Natural killer cell treated with Interleukin-12 subunit alpha and Interleukin-12 subunit beta and Interleukin-15 and Interleukin-18, amount 100 ng/mL, for 72 hours (primary cell): ENCODE results near the gene SLC6A3. TPM values are rescaled to one million over a fixed set of nuclear protein-coding genes. Genes with fewer than 3 reads are reported as not detected.
A peak's percentile ranks its signal among the peaks of the same experiment; 100 is the strongest.
"Not testable (repeated sequence)": the region's sequence is repeated elsewhere in the genome, so short reads cannot be mapped to it uniquely, and the experiment has no call there.

ENCODE experiments used
- ATAC-seq, 2 donors: fragments of 150-1000 bp; cut with Tn5 transposase in 1 of 2; sonication (Bioruptor Pico), chemical (Tn5 transposase) in 1 of 2; 2 replicates each; pipeline ENCODE4 v1.10.0; 2021
- DNase-seq: peaks from one replicate; pipeline ENCODE4 v3.0.0; 2022; ENCODE audit warnings: low spot score
- H3K27ac Mint-ChIP-seq, 2 donors: 1 replicate in 1 of 2; 2 replicates in 1 of 2; pipeline ENCODE4 v1.8.0; 2022; ENCODE audit warnings: mixed read lengths in 2 of 2, mild to moderate bottlenecking in 1 of 2, moderate library complexity in 1 of 2
- H3K27me3 Mint-ChIP-seq, 2 donors: 1 replicate in 1 of 2; 2 replicates in 1 of 2; pipeline ENCODE4 v1.8.0; 2022; ENCODE audit warnings: mixed read lengths in 2 of 2
- H3K36me3 Mint-ChIP-seq: one replicate; pipeline ENCODE4 v1.8.0; 2022; ENCODE audit warnings: mixed read lengths
- H3K4me1 Mint-ChIP-seq, 2 donors: 1 replicate in 1 of 2; 2 replicates in 1 of 2; pipeline ENCODE4 v1.8.0; 2022; ENCODE audit warnings: low read depth in 2 of 2, mixed read lengths in 2 of 2, mild to moderate bottlenecking in 1 of 2
- H3K4me3 Mint-ChIP-seq: one replicate; pipeline ENCODE4 v1.8.0; 2022; ENCODE audit warnings: mixed read lengths
- H3K9me3 Mint-ChIP-seq: 2 replicates; pipeline ENCODE4 v1.8.0; 2022; ENCODE audit warnings: mixed read lengths
- total RNA-seq, 2 donors: library from RNA; stranded (reverse); gene quantifications; one replicate each; pipeline ENCODE4 v1.2.3, GENCODE V29; 2022

Gene SLC6A3
- total RNA-seq, 2 donors from 2014 or later, result not detected

DNA sequence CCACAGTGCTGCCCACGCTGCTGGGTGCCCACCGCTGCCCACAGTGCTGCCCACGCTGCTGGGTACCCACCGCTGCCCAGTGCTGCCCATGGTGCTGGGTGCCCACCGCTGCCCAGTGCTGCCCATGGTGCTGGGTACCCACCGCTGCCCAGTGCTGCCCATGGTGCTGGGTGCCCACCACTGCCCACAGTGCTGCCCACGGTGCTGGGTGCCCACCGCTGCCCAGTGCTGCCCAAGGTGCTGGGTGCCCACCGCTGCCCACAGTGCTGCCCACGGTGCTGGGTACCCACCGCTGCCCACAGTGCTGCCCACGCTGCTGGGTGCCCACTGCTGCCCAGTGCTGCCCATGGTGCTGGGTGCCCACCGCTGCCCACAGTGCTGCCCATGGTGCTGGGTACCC is 22.7 kb downstream of the SLC6A3 start:
- H3K27ac Mint-ChIP-seq, H3K9me3 Mint-ChIP-seq, H3K4me3 Mint-ChIP-seq, H3K4me1 Mint-ChIP-seq, DNase-seq, ATAC-seq: not testable (repeated sequence)
- Mint-ChIP-seq H3K36me3 (peaks cover 18% of the 10 kb centered on the region), H3K27me3 (peaks cover 9 to 15% of the 10 kb centered on the region in 2 donors)

DNA sequence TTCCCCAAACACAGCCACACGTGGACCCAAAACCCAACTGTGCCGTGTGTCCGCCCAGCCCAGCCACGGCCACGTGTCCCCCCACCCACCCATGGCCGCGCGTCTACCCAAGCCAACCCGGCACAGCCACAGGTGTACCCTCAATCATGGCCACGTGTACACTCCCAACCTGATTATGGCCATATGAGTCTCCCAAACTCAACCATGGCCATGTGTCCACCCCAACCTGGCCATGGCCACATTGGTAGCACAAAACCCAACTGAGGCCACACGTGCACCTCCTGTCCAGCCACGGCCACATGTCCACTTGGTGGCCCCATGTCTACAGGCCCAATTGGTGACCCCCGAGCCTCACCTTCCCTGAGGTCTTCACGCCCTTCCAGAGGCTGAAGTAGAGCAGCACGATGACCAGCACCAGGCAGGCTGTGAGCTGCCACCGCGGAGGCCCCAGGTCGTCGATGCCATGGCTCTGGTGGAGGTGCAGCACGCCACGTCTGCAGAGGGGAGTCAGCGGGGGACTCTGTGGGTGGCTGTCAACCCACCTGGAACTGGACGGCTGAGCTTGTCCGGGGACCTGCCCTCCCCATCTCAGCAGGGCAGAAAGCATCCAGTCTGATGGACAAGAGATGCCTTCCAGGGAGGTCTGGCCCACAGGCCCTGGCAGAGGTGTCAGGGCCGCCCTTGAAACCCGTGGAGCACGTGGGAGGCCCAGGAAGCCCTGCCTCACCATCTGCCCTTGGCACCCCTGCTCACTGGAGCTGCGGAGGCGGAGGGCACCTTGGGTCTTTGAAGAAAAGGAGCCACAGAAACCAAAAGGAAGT is 23.5 kb downstream of the SLC6A3 start:
- DNase-seq (peak; percentile 54), ATAC-seq (no peak)
- Mint-ChIP-seq H3K36me3 (peaks cover 12% of the 10 kb centered on the region), H3K27ac (no peak overlapping the region), H3K27me3 (peaks cover 9 to 15% of the 10 kb centered on the region in 2 donors), H3K9me3 (peaks cover 4% of the 10 kb centered on the region), H3K4me1 (no peaks in the 10 kb centered on the region), H3K4me3 (no peak overlapping the region)

DNA sequence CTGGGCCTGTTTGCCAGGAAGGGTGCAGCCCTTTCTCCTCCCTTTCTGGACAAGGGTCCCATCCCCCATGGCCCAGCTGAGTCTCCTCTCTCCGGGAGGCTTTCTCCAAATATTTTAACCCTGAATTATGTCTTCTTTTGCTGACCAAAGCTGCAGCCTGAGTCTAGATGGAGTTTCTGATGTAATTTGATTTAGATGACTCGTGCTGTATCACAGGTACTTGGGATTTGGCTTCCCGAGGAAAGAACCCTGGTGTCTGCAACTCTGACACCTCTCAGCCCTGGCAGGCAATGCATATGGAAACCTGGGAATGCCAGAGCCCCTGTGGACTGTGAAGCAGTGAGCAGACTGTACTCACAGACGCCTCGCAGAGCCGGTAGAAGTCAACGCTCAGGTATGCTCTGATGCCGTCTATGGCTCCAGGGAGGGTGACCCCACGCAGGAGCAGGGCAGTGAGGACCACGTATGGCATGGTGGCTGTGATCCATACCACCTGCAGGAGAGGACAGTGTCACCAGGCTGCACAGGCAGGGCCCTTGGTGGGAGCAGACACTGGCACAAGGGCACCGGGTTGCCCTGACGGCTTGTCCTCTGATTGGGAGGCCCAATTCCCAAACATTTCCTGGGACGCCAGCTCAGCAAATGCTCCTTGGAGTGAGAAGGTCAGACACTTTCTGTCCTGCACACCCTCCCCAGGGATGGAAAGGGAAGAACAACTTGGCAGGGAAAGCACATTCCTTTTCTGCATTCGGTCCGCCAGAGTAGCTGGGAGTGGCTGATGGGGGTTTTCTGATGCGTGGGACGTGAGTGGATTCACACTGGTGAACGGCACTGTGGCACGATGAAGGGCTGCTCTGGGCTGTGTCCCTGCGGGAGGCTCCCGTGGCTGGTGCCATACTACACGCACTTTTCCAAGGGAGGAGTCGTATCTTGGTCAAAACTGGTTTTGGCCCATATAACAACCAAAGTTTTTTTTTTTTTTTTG is 24.7 kb downstream of the SLC6A3 start:
- no peak overlapping the region for H3K27ac Mint-ChIP-seq
- H3K9me3 Mint-ChIP-seq, result peaks cover 4% of the 10 kb centered on the region
- no peak for ATAC-seq
- H3K36me3 Mint-ChIP-seq, result peaks cover 1% of the 10 kb centered on the region
- peak; percentile 38 for DNase-seq
- no peaks in the 10 kb centered on the region for H3K4me1 Mint-ChIP-seq
- H3K4me3 Mint-ChIP-seq, result no peak overlapping the region
- H3K27me3 Mint-ChIP-seq, result peaks cover 9 to 15% of the 10 kb centered on the region in 2 donors

DNA sequence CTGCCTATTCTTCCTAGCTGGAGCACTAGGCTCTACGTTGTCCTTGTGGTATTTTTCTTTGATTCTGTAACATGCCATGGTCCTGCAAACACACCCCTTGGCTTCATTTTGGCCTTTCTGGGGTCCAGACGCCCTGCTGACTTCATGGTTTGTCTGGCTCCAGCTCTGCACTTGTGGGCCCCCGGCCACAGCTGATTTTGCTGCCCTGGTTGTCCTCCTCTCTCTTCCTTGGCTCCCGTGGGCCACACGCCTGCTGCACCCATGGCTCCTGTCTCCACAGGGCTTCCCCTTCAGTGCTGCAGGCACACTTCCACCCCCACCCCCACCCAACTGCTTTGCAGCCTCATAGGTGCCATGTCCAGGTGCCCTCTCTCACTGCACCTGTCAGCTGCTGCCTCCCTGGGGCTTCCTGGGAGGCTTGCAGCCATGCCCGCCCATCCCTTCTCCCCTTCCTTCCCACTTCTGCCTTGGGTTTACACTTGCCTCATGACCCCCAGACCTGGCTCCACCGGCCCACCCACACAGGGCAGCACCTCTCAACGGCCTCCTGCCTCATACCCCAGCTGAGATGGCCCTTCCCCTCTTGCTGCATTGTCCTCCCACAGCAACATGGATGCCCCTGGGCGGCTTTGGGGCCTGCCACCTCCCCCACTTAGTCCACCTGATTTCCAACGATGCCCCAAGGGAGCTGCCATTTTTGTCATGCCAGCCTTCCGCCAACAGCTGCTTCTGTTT is 25.6 kb downstream of the SLC6A3 start:
- DNase-seq (peak; percentile 44), ATAC-seq (no peak)
- Mint-ChIP-seq H3K4me3 (no peak overlapping the region), H3K4me1 (no peaks in the 10 kb centered on the region), H3K27ac (no peak overlapping the region), H3K9me3 (peaks cover 4% of the 10 kb centered on the region), H3K36me3 (no peaks in the 10 kb centered on the region), H3K27me3 (peaks cover 8 to 15% of the 10 kb centered on the region in 2 donors)

DNA sequence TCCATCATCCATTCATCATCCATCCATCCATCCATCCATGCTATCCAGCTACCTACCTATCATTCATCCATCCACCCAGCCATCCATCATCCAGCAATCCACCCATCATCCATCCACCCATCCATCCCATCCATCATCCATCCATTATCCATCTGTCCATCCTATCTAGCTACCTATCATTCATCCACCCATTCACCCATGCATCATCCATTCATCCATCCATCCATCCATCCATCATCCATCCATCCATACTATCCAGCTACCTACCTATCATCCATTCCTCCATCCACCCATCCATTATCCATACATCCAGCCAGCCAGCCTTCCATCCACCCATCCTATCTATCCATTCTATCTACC is 26.3 kb downstream of the SLC6A3 start:
- peak; percentile 13 for DNase-seq
- H3K4me3 Mint-ChIP-seq, result no peak overlapping the region
- ATAC-seq, result no peak
- H3K27me3 Mint-ChIP-seq, result peaks cover 3 to 15% of the 10 kb centered on the region in 2 donors
- no peaks in the 10 kb centered on the region for H3K36me3 Mint-ChIP-seq
- H3K27ac Mint-ChIP-seq, result no peak overlapping the region
- H3K9me3 Mint-ChIP-seq, result peaks cover 4% of the 10 kb centered on the region
- no peaks in the 10 kb centered on the region for H3K4me1 Mint-ChIP-seq

DNA sequence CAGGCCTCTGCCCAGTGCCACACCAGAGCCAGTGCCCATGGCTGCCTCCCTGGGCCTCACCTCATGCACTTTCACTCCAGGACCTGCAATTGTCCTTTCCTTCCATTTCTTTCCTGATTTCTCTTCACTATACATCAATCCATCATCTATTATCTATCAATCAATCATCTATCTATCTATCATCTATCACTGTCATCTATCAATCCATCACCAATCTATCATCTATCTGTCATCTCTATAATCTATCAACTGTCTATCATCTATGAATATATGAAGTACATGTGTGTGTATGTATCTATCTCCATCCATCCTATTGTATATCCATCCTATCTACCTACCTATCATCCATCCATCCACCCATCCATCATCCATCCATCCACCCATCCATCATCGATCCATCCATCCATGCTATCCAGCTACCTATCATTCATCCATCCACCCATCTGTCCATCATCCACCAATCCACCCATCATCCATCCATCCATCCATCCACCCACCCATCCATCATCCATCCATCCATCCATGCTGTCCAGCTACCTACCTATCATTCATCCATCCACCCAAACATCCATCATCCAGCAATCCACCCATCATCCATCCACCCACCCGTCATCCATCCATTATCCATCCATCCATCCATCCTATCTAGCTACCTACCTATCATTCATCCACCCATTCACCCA is 26.9 kb downstream of the SLC6A3 start:
- no peak overlapping the region for H3K4me3 Mint-ChIP-seq
- no peaks in the 10 kb centered on the region for H3K36me3 Mint-ChIP-seq
- H3K27me3 Mint-ChIP-seq, result peaks cover 3 to 15% of the 10 kb centered on the region in 2 donors
- no peak for ATAC-seq
- H3K4me1 Mint-ChIP-seq, result no peaks in the 10 kb centered on the region
- peaks cover 4% of the 10 kb centered on the region for H3K9me3 Mint-ChIP-seq
- DNase-seq, result no peak
- no peak overlapping the region for H3K27ac Mint-ChIP-seq

DNA sequence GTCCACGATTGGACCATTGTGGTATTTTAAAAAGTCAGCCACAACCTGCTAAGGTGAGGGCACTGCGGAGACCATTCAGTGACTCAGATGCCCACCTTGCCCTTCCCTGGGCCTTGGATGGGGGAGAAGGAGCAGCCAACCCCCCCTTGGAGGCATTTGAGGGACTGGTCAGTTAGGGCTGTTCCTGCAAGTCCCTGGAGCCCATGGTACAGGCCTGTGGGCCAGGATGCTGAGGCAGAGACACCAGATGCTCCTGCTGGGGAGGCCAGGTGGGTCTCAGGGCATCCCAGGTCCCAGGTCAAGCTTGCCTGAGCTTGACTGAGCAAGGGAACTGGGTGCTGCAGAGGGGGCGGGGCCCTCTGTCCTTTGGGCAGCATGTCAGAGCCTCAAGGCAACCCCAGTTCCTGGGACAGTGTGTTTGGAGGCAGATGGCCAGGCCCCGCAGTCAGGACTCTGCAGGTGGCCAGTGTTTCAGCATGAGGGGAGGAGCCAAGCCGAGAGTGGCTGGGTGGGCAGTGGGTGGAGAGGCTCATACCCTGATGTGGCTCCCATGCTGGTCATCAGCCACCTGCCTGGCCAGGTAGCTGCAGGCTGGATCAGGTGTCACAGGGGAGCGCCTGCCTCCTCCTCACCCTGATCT is 27.5 kb downstream of the SLC6A3 start:
- peaks cover 3 to 15% of the 10 kb centered on the region in 2 donors for H3K27me3 Mint-ChIP-seq
- H3K4me3 Mint-ChIP-seq, result no peak overlapping the region
- no peaks in the 10 kb centered on the region for H3K4me1 Mint-ChIP-seq
- ATAC-seq, result peak; percentile 33 to 35
- DNase-seq, result peak; percentile 51
- peaks cover 4% of the 10 kb centered on the region for H3K9me3 Mint-ChIP-seq
- no peaks in the 10 kb centered on the region for H3K36me3 Mint-ChIP-seq
- H3K27ac Mint-ChIP-seq, result no peak overlapping the region

DNA sequence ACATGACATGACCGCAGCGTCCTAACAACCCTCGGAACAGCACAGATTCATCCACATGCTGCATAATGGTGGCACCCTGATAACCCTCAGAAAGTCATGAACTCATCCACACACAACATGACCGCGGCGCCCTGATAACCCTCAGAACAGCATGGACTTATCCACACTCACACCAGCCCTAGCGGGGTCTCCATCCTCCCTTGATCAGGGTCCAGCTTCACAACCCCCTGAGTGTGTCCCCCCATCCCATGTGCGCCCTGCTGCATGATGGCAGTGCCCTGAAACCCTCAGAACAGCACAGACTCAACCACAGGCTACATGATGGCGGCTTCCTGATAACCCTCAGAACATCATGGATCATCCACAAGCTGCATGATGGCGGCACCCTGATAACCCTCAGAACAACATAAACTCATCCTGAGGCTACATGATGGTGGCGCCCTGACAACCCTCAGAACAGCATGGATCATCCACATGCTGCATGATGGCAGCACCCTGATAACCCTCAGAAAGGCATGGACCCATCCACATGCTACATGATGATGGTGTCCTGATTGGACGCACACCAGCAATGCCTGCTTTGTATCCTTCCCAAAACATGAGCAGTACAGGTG is 28.3 kb downstream of the SLC6A3 start:
- Mint-ChIP-seq H3K27me3 (peaks cover 6 to 15% of the 10 kb centered on the region in 2 donors), H3K4me1 (peaks cover 2% of the 10 kb centered on the region in 2 donors), H3K4me3 (no peak overlapping the region), H3K27ac (no peak overlapping the region), H3K9me3 (peaks cover 4% of the 10 kb centered on the region), H3K36me3 (no peaks in the 10 kb centered on the region)
- ATAC-seq (no peak), DNase-seq (peak; percentile 40)

DNA sequence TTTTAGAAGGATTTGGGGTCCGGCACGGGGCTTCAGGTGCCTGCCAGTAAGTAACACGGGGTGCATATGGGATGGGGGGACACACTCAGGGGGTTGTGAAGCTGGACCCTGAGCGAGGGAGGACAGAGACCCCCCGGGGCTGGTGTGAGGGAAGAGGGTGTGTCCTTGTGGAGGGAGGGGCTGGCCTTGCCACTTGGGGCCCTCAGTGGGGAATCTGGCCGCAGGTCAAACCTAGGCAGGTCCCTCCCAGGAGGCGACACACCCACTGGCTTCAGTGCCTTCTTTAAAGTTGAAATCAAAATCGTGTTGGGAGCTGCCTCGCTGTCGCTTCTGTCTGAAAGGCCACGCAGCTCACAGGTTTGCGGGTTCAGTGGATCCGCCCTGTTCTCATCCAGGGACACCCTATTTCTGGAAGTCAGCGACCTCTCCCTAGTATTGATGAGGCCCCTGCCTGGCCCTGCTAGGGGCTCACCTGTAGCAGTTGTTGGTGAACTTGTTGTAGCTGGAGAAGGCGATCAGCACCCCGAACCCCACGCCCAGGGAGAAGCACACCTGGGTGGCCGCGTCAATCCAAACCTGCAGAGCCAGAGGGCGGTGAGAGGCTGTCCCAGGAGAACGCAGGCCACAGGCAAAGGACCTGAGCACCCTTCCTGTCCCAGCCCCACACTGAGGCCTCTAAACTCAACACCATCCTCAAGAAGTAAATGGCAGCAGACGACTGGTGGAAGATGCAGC is 29.4 kb downstream of the SLC6A3 start:
- H3K4me1 Mint-ChIP-seq, result peaks cover 6% of the 10 kb centered on the region in 2 donors
- DNase-seq (peak; percentile 32), ATAC-seq (no peak)
- H3K27ac Mint-ChIP-seq, result no peak overlapping the region
- no peaks in the 10 kb centered on the region for H3K36me3 Mint-ChIP-seq
- peaks cover 4% of the 10 kb centered on the region for H3K9me3 Mint-ChIP-seq
- no peak overlapping the region for H3K4me3 Mint-ChIP-seq
- peaks cover 9 to 15% of the 10 kb centered on the region in 2 donors for H3K27me3 Mint-ChIP-seq

DNA sequence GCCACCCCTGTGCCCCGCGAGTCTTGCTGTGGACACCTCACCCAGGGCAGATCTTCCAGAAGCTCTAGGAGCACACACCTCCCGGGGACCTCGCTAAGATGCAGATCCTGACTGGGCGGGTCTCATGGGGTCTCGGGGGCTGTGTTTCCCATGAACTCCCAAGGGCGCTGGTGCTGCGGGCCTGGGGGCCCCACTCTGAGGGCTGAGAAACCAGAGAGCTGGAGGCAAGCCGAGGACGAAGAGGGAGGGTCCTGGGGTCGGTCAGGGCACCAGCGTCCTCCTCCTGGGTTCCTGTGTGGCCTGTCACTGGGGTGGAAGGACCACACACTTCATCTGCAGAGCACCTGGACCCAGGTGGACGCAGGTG is 30.2 kb downstream of the SLC6A3 start:
- peaks cover 9% of the 10 kb centered on the region in 2 donors for H3K4me1 Mint-ChIP-seq
- H3K9me3 Mint-ChIP-seq, result peaks cover 4% of the 10 kb centered on the region
- DNase-seq (no peak), ATAC-seq (no peak)
- H3K27ac Mint-ChIP-seq, result no peak overlapping the region
- H3K4me3 Mint-ChIP-seq, result no peak overlapping the region
- no peaks in the 10 kb centered on the region for H3K36me3 Mint-ChIP-seq
- H3K27me3 Mint-ChIP-seq, result peaks cover 12 to 15% of the 10 kb centered on the region in 2 donors

DNA sequence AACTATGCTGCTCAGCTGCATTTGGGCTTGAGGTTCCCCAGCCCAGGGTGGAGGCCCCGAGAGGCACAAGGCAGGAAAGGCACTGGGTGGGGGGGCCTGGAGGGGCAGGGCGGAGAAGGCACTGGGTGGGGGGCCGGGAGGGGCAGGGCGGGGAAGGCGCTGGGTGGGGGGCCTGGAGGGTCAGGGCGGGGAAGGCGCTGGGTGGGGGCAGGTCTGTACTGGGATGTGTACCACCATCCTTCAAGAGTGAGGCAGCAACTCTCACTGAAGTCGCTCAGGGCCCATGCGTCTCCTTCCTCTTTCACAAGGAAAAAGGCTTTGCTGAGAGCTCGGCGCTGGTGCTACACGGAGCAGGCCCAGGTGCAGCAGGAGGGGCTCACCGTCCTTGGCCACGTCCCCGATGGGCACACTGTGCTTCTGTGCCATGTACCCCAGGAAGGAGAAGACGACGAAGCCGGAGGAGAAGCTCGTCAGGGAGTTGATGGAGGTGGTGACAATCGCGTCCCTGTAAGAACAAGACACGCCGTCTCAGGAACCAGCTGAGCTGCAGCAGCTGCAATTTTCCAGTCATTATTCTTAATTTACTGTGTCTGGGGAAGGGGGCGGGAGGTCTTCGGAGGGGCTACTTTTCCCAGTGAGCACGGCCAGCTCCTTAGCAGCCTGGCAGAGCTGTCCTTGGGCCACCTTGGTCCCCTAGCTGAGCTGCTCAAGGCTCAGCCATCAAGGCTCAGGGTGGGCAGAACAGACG is 30.8 kb downstream of the SLC6A3 start:
- no peak overlapping the region for H3K27ac Mint-ChIP-seq
- peaks cover 9% of the 10 kb centered on the region in 2 donors for H3K4me1 Mint-ChIP-seq
- DNase-seq, result no peak
- peak in 1 of 2 donors; percentile 19 for ATAC-seq
- H3K4me3 Mint-ChIP-seq, result no peak overlapping the region
- H3K9me3 Mint-ChIP-seq, result peaks cover 4% of the 10 kb centered on the region
- peaks cover 12 to 15% of the 10 kb centered on the region in 2 donors for H3K27me3 Mint-ChIP-seq
- H3K36me3 Mint-ChIP-seq, result no peaks in the 10 kb centered on the region
